ENCODE results near the gene MEX3A. TPM values are rescaled to one million over a fixed set of nuclear protein-coding genes. Genes with fewer than 3 reads are reported as not detected.

Gene MEX3A
- total RNA-seq, 2 experiments from 2014 or later = 0.48 to 0.79 TPM

DNA sequence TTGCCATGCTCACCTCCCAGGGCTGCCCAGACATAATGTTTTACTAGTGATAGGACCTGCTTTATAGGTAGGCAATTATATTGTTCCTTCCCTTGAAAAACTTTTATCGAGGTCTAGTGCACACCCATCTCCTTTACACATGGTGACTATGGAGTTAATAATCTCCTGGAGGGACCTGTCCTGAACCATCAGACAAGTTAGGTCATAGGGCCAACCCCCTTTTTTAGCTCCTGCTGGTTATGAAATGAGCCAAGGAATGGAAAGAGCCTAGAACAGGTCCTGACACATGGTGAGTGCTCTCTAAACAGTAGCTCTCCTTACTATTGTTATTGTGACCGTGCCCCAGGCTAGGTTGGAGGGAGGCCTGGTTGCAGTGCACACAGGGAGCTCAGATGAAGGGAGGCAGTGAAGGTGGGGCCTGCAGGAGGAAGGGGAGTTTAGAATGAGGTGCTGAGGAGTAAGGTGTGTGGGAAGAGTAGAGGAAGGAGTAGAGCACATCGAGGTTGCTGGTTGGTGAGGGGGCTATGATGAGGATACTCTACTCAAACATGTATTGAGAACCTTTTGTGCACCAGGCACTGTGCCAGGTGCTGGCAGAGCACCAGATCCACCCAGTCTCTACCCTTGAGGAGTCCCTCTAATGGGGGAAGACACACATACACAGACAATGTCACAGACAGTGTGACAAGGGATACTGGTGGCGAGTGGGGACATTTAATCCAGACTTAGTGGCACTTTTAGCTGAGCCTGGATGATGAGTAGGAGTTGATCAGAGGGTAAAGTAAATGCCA lies 18.1 kb upstream of the MEX3A start:
- intact Hi-C loops (cut with DNase I, micrococcal nuclease) = no loop called here
- ChIA-PET CTCF (interaction anchor here (0.6 to 29.4 kb wide), 3 partner anchors 9 to 47 kb away, joined by 3 to 929 read pairs (median 4); partner anchors contain the start of gene LMNA), POLR2A (interaction anchor here (0.5 to 7.0 kb wide), 2 partner anchors 28 to 115 kb away, joined by 3 to 103 read pairs; no protein-coding TSS in a partner anchor)
- Mint-ChIP-seq H3K27me3 (peaks cover 5% of the 10 kb centered on the region), H3K4me1 (peaks cover 83% of the 10 kb centered on the region), H3K9me3 (ENCODE audit: low read depth) (no peaks in the 10 kb centered on the region), H3K27ac (peak overlapping the region; percentile 59), H3K4me3 (no peak overlapping the region), H3K36me3 (ENCODE audit: low read depth) (peaks cover 2% of the 10 kb centered on the region)
- ATAC-seq (no peak), DNase-seq (peak; percentile 47)

DNA sequence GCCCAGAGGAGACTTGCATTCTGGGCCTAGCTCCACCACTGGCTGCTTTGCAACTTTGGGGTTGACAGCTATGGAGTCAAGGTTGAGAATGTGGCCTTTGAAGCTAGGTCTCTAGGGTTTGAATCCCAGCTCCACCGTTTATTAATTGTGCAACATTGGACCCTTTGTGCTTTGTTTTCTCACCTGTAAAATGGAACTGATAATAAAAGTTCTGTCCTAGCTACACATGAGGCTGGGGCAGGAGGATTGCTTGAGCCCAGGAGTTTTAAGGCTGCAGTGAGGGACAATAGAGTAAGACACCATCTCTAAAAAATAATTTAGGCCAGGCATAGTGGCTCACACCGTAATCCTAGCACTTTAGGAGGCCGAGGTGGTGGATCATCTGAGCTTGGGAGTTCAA lies 17.0 kb upstream of the MEX3A start:
- peaks cover 77% of the 10 kb centered on the region for H3K4me1 Mint-ChIP-seq
- peak overlapping the region; percentile 14 for H3K27ac Mint-ChIP-seq
- no peak overlapping the region for H3K4me3 Mint-ChIP-seq
- ChIA-PET POLR2A (interaction anchor here (0.8 to 7.0 kb wide), 3 partner anchors 10 to 114 kb away, joined by 3 to 103 read pairs (median 17); partner anchors contain the start of gene PMF1), CTCF (interaction anchor here (0.6 to 29.4 kb wide), 3 partner anchors 8 to 190 kb away, joined by 4 to 929 read pairs (median 4); partner anchors contain the start of gene LMNA)
- ATAC-seq = no peak
- peaks cover 5% of the 10 kb centered on the region for H3K27me3 Mint-ChIP-seq
- DNase-seq = no peak
- peaks cover 2% of the 10 kb centered on the region for H3K36me3 Mint-ChIP-seq (ENCODE audit: low read depth)
- no peaks in the 10 kb centered on the region for H3K9me3 Mint-ChIP-seq (ENCODE audit: low read depth)
- intact Hi-C loops (cut with DNase I, micrococcal nuclease) = loop anchor here in 1 of 2 experiments (5.0 kb wide), 1 partner anchor 403 kb away; the partner anchor contains the start of gene MEF2D

DNA sequence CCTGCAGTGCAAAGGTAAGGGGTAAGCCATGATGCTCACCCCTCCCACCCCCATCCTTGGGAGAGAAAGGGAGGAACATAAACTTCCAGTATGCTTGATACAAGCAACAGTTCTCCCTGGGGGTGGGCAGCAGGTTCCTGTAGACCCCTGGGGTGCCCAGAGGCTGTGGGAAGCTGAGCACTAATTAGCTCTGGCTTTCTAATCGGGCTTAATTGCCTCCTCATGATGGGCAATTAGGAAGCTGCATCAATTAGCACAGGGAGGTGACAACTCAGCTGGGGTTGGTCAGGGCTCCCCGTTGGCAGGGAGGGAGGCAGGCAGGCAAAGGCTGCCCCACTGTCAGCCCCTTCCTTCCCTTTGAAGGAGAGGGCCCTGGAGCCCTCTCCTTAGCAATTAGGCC lies 16.5 kb upstream of the MEX3A start:
- Mint-ChIP-seq H3K27ac (peak overlapping the region; percentile 94), H3K36me3 (ENCODE audit: low read depth) (peaks cover 2% of the 10 kb centered on the region), H3K27me3 (peaks cover 5% of the 10 kb centered on the region), H3K4me1 (peaks cover 72% of the 10 kb centered on the region), H3K9me3 (ENCODE audit: low read depth) (no peaks in the 10 kb centered on the region), H3K4me3 (no peak overlapping the region)
- POLR2A ChIA-PET = interaction anchor here (0.8 to 7.0 kb wide), 3 partner anchors 10 to 115 kb away, joined by 3 to 103 read pairs (median 17); partner anchors contain the start of gene PMF1
- intact Hi-C loops (cut with DNase I, micrococcal nuclease) = loop anchor here in 1 of 2 experiments (5.0 kb wide), 1 partner anchor 404 kb away; the partner anchor contains the start of gene MEF2D
- CTCF ChIA-PET = interaction anchor here (0.6 to 29.4 kb wide), 3 partner anchors 8 to 189 kb away, joined by 4 to 929 read pairs (median 4); partner anchors contain the start of gene LMNA
- no peak for DNase-seq
- ATAC-seq = no peak

DNA sequence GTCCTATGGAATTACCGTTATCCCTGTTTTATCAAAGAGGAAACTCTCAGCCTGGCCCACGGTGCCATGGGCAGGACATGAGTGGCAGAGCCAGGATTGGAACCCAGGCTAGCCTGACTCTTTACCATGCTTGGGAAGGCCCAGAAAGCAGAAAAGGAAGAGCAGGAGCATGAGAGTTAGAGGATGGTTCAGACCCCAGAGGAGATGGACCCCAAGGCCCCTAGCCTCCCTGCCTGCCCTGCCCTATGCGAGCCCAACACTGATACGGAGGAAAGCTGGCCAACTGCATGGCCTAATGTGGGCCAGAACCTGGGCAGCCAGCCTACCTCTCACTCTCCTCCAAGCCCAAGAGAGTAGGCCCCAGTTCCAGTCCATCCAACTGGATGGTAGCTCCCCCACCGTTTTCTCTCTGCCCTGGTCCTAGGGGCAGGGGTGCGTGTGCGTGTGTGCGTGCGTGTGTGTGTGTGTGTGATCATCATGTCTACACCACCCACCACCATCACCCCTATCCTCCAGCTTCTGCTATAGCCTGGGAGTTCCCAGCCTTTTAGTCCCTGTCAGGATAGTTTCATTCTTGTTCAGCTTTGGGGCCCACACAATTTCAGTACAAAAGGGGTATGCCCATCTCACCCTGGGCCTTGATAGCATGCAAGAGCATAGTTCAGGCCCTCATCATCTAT lies 15.4 kb upstream of the MEX3A start:
- CTCF ChIA-PET = interaction anchor here (0.6 to 29.4 kb wide), 26 partner anchors 7 to 402 kb away, joined by 3 to 929 read pairs (median 4); partner anchors contain the start of genes GLMP, KHDC4, LMNA and PMF1
- DNase-seq (peak; percentile 75), ATAC-seq (peak; percentile 35)
- Mint-ChIP-seq H3K36me3 (ENCODE audit: low read depth) (peaks cover 2% of the 10 kb centered on the region), H3K27ac (peak overlapping the region; percentile 94), H3K9me3 (ENCODE audit: low read depth) (no peaks in the 10 kb centered on the region), H3K27me3 (peaks cover 7% of the 10 kb centered on the region), H3K4me3 (peak overlapping the region; percentile 60), H3K4me1 (peaks cover 61% of the 10 kb centered on the region)
- POLR2A ChIA-PET = interaction anchor here (0.6 to 7.0 kb wide), 13 partner anchors 8 to 403 kb away, joined by 3 to 103 read pairs (median 10); partner anchors contain the start of genes LMNA, MEF2D and PMF1
- intact Hi-C loops (cut with DNase I, micrococcal nuclease) = loop anchor here (1.0 to 5.0 kb wide), 10 partner anchors 9 to 405 kb away; partner anchors contain the start of genes LMNA (in 2 of the 2), CCT3 (in 1 of the 2), MEF2D (in 1 of the 2) and SMG5 (in 1 of the 2)

DNA sequence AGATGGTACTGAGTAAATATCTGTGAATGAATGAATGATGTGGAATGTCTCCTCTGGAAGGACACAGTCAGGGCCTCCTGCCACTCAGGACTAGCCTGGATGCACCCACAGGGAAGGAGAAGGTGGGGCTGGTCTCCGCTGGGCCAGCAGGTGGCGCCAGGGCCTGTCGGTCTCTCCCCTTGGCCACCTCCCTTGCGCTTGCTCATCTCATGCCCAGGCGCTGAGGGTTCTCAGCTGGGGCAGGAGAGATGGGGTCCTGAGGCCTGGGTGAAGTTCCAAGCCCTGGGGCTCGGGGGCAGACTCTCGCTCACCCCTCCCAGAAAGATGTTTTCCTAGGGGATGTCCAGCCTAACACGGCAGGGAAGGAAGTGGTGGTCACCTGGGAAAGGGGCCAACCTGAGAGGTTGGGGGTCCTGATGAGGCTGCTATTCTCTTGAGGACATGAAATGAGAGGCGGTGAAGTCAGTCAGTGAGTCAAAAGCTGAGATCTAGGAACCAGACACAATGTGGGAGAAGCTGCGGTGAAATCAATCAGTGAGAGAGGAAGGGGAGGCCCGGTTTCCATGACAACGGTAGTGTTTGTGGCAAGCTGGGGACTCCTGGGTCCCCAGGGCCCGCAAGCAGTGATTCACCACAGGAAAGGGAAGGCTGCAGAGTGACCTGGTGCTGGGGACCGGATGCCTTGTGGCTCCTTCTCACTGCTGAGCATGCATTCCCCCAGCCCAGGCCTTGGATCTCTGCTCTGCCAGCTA lies 14.6 kb upstream of the MEX3A start:
- peak overlapping the region; percentile 94 for H3K27ac Mint-ChIP-seq
- intact Hi-C loops (cut with DNase I, micrococcal nuclease) = loop anchor here (1.0 to 5.0 kb wide), 11 partner anchors 9 to 405 kb away; partner anchors contain the start of genes LMNA (in 2 of the 2), CCT3 (in 1 of the 2), MEF2D (in 1 of the 2) and SMG5 (in 1 of the 2)
- ChIA-PET POLR2A (interaction anchor here (0.6 to 7.0 kb wide), 14 partner anchors 9 to 404 kb away, joined by 3 to 103 read pairs (median 8); partner anchors contain the start of genes LMNA, MEF2D and PMF1), CTCF (interaction anchor here (0.5 to 29.4 kb wide), 31 partner anchors 8 to 403 kb away, joined by 3 to 929 read pairs (median 4); partner anchors contain the start of genes GLMP, KHDC4, LMNA and PMF1)
- peaks cover 2% of the 10 kb centered on the region for H3K36me3 Mint-ChIP-seq (ENCODE audit: low read depth)
- ATAC-seq = peak; percentile 76
- H3K9me3 Mint-ChIP-seq (ENCODE audit: low read depth) = no peaks in the 10 kb centered on the region
- H3K4me1 Mint-ChIP-seq = peaks cover 58% of the 10 kb centered on the region
- H3K4me3 Mint-ChIP-seq = peak overlapping the region; percentile 60
- peaks cover 7% of the 10 kb centered on the region for H3K27me3 Mint-ChIP-seq
- DNase-seq = peak; percentile 96

DNA sequence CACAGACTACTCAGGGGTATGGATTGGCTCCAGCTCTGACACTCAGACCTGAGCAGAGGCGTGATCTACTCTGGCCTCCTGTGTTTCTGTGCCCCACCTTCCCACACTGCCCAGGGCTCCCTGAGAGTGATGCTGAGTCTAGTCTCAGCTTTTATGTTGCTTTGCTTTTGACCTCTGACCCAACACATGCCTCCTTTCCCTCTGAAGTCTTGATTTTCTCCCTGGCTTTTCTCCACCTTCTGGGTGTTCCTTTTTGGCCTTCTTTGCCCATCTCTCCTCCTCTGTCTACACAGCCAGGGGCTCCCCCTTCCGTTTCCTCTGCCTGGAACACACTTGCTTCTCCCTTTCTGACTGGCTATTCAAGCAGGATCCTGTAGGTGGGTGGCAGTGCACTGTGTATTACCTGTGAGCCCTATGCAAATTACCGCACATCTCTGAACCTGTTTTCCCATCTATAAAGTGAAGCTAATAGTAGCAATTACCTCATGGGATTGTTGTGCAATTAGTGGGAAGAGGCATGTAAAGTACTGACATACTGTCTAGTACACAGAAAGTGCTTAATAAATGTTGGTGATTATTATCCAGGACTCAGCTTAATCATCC lies 13.7 kb upstream of the MEX3A start:
- Mint-ChIP-seq H3K9me3 (ENCODE audit: low read depth) (no peaks in the 10 kb centered on the region), H3K27ac (peak overlapping the region; percentile 94), H3K36me3 (ENCODE audit: low read depth) (peaks cover 2% of the 10 kb centered on the region), H3K4me3 (peak overlapping the region; percentile 16), H3K27me3 (peaks cover 9% of the 10 kb centered on the region), H3K4me1 (peaks cover 55% of the 10 kb centered on the region)
- ChIA-PET CTCF (interaction anchor here (0.5 to 29.4 kb wide), 15 partner anchors 9 to 187 kb away, joined by 3 to 929 read pairs (median 9); partner anchors contain the start of genes LMNA, PMF1 and SMG5), POLR2A (interaction anchor here (1.0 to 7.0 kb wide), 8 partner anchors 10 to 129 kb away, joined by 4 to 103 read pairs (median 21); partner anchors contain the start of genes LMNA and PMF1)
- ATAC-seq (peak; percentile 21), DNase-seq (peak; percentile 67)
- intact Hi-C loops (cut with DNase I, micrococcal nuclease) = loop anchor here (1.0 to 5.0 kb wide), 4 partner anchors 19 to 406 kb away; partner anchors contain the start of genes LMNA (in 1 of the 2) and MEF2D (in 1 of the 2)

DNA sequence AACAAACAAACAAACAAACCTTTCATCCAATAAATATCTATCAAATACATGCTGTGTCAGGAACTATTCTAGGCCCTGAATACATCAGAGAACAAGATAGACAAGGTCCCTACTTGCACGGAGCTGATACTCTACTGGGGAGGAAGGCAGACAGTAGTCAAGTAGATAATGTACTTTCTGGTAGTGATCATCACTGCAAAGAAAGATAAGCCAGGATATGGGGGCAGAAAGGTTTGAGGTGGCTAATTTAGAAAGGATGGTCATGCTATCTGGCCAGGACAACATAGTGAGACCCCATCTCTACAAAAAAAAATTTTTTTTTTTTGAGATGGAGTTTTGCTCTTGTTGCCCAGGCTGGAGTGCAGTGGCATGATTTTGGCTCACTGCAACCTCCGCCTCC lies 9.3 kb upstream of the MEX3A start:
- Mint-ChIP-seq H3K4me1 (peaks cover 20% of the 10 kb centered on the region), H3K9me3 (ENCODE audit: low read depth) (no peaks in the 10 kb centered on the region), H3K27ac (no peak overlapping the region), H3K36me3 (ENCODE audit: low read depth) (no peaks in the 10 kb centered on the region), H3K4me3 (no peak overlapping the region), H3K27me3 (peaks cover 12% of the 10 kb centered on the region)
- DNase-seq = no peak
- no peak for ATAC-seq
- ChIA-PET CTCF (interaction anchor here (0.6 to 29.4 kb wide), 7 partner anchors 34 to 211 kb away, joined by 3 to 929 read pairs (median 4); partner anchors contain the start of gene LMNA), POLR2A (interaction anchor here (0.6 to 1.5 kb wide), 2 partner anchors 37 to 126 kb away, joined by 3 to 4 read pairs; no protein-coding TSS in a partner anchor)
- intact Hi-C loops (cut with DNase I, micrococcal nuclease) = no loop called here

DNA sequence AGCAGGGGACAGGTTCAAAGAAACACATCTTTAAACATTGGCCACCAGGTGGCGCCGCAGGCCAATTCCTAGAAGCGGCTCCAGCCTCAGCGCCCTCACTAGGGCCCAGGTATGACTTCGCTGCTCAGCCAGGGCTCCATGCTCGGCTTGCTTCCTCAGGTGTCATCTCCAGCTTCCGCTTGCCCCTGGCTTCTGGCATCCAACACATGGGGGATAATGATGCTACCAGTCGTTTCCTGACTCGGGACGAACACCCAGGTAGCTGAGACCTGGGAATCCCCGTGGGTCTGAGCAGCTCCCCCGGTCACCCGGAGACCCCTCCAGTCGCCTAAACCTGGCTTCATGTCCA lies 8.5 kb upstream of the MEX3A start:
- Mint-ChIP-seq H3K36me3 (ENCODE audit: low read depth) (no peaks in the 10 kb centered on the region), H3K9me3 (ENCODE audit: low read depth) (no peaks in the 10 kb centered on the region), H3K27me3 (peaks cover 16% of the 10 kb centered on the region), H3K4me3 (no peak overlapping the region), H3K27ac (no peak overlapping the region), H3K4me1 (peaks cover 13% of the 10 kb centered on the region)
- ChIA-PET CTCF (interaction anchor here (0.5 to 29.4 kb wide), 19 partner anchors 8 to 192 kb away, joined by 3 to 929 read pairs (median 3); partner anchors contain the start of gene LMNA), POLR2A (interaction anchor here (0.6 to 1.5 kb wide), 2 partner anchors 38 to 127 kb away, joined by 3 to 4 read pairs; no protein-coding TSS in a partner anchor)
- ATAC-seq (peak; percentile 95), DNase-seq (peak; percentile 95)
- intact Hi-C loops (cut with DNase I, micrococcal nuclease) = loop anchor here (1.0 kb wide), 3 partner anchors 39 to 228 kb away; no protein-coding TSS in a partner anchor

DNA sequence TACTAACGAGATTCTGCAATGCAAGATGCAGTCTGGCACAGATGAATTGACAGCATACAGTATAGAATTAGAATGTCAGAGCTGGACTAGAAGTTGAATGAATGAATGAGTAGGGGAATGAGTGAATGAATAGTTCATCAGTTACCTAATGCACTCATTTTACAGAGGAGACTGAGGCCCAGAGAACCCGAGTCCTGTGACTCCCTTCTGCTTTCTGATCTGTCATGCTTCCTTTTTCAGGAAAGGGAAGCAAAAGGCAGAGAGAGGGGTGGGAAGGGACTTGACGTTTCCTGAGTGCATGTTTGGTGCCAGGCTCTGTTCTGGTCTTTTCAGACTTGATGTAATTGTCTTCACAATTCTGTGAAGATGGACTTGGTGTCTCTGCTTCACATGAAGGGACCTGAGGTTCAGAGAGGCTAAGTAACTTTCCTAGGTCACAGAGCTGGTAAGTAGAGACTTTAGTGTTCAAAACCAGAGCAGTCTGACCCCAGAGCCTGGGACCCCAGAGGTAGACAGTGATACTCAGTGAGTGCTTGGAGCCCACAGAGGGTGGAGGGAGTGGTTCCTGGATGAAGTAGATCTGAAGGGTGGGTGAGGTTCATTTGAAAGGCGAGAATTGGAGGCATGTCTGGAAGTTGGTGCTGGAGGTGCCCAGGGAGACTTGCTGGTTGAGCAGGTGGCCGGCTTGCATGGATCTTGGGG lies 8.0 kb upstream of the MEX3A start:
- CTCF ChIA-PET = interaction anchor here (0.5 to 29.4 kb wide), 17 partner anchors 10 to 587 kb away, joined by 3 to 929 read pairs (median 4); partner anchors contain the start of gene LMNA
- H3K27me3 Mint-ChIP-seq = peaks cover 17% of the 10 kb centered on the region

More for the DNA sequence above, 8.0 kb upstream of the MEX3A start:
- H3K4me3 Mint-ChIP-seq = no peak overlapping the region
- ATAC-seq (peak; percentile 13), DNase-seq (no peak)
- POLR2A ChIA-PET = interaction anchor here (1.5 kb wide), 1 partner anchor 128 kb away, joined by 4 read pairs; no protein-coding TSS in a partner anchor
- no peaks in the 10 kb centered on the region for H3K9me3 Mint-ChIP-seq (ENCODE audit: low read depth)
- intact Hi-C loops (cut with DNase I, micrococcal nuclease) = loop anchor here (1.0 kb wide), 3 partner anchors 40 to 229 kb away; no protein-coding TSS in a partner anchor
- no peaks in the 10 kb centered on the region for H3K36me3 Mint-ChIP-seq (ENCODE audit: low read depth)
- H3K4me1 Mint-ChIP-seq = peaks cover 7% of the 10 kb centered on the region
- H3K27ac Mint-ChIP-seq = no peak overlapping the region

All from activated CD4-positive, alpha-beta T cell treated with anti-CD3 and anti-CD28 coated beads for 36 hours (primary cell).